Lung (tissue), 12 donors: Measurements from ENCODE around the gene AZI2. TPM values are rescaled to one million over a fixed set of nuclear protein-coding genes. Genes with fewer than 3 reads are reported as not detected.

Experiments used
- ATAC-seq: fragments of 200-7000 bp; cut with Tn5 transposase; one replicate; pipeline ENCODE4 v1.9.1; 2020; ENCODE audit warnings: moderate number of reproducible peaks; ENCODE audit not compliant: insufficient read depth, low FRiP score
- DNase-seq, 3 donors: peaks; one replicate each; pipeline ENCODE4 v3.0.0-alpha.2; 2013 to 2017
- H3K27ac ChIP-seq, 2 donors: one replicate each; pipeline ENCODE4 v1.5.1; 2013; ENCODE audit warnings: mild to moderate bottlenecking in 2 of 2, moderate library complexity in 2 of 2, control low read depth in 1 of 2, inconsistent platforms in 1 of 2, low read depth in 1 of 2, low read length in 1 of 2
- H3K27me3 ChIP-seq, 3 donors: one replicate each; pipeline ENCODE4 v1.5.1; 2013; ENCODE audit warnings: low read length in 2 of 3; ENCODE audit not compliant: control insufficient read depth in 3 of 3, insufficient read depth in 3 of 3
- H3K36me3 ChIP-seq, 4 donors: one replicate each; pipeline ENCODE4 v1.5.1; 2013; ENCODE audit warnings: low read length in 4 of 4, mild to moderate bottlenecking in 1 of 4, moderate library complexity in 1 of 4; ENCODE audit not compliant: control insufficient read depth in 4 of 4, insufficient read depth in 4 of 4
- H3K4me1 ChIP-seq, 5 donors: one replicate each; pipeline ENCODE4 v1.5.1; 2013; ENCODE audit warnings: low read length in 5 of 5, mild to moderate bottlenecking in 2 of 5, moderate library complexity in 1 of 5; ENCODE audit not compliant: control insufficient read depth in 5 of 5, insufficient read depth in 5 of 5
- H3K4me3 ChIP-seq: one replicate; pipeline ENCODE4 v1.5.1; 2013; ENCODE audit warnings: mild to moderate bottlenecking, control low read depth, moderate library complexity
- H3K9ac ChIP-seq, 2 donors: one replicate each; pipeline ENCODE4 v1.5.1; 2013; ENCODE audit warnings: low read length in 2 of 2, control low read depth in 1 of 2; ENCODE audit not compliant: insufficient read depth in 1 of 2
- H3K9me3 ChIP-seq, 4 donors: one replicate each; pipeline ENCODE4 v1.5.1; 2013; ENCODE audit warnings: low read length in 3 of 4, mild to moderate bottlenecking in 1 of 4, moderate library complexity in 1 of 4; ENCODE audit not compliant: control insufficient read depth in 4 of 4, insufficient read depth in 3 of 4
- WGBS, 2 donors: extraction: QIAGEN DNeasy Blood & Tissue Kit; methylation state at CpG; one replicate each; pipeline ENCODE4 v1.1.7; 2013; 5-methylcytosine and 5-hydroxymethylcytosine counted together
- polyA plus RNA-seq, 2 donors: library from polyadenylated mRNA; stranded (reverse); fragments of 200-250 nt; gene quantifications; one replicate each; pipeline ENCODE4 v1.2.1, GENCODE V29; 2013
- total RNA-seq, 2 donors: library from RNA; depleted of rRNA in 1 of 2; stranded (reverse); fragments of >200 nt in 1 of 2; gene quantifications; one replicate each; pipeline ENCODE4 v1.2.1, GENCODE V29; 2014 to 2021
- TF ChIP-seq, protein P1 (sequence below): IDR thresholded peaks from 2 replicates; pipeline ENCODE4 v1.5.1; 2012; ENCODE audit warnings: mild to moderate bottlenecking; ENCODE audit errors: control extremely low read depth, extremely low read depth
- donor health status: control.
- donor health status: control.
- donor health status: Bipolar disorder and iron deficiency.
- donor health status: healthy.
- donor health status: DM: yes; HTN: yes; CAD: no.

Gene AZI2
- total and polyA plus RNA-seq, 4 donors: 32.5 to 132 (median 65.3) TPM

DNA sequence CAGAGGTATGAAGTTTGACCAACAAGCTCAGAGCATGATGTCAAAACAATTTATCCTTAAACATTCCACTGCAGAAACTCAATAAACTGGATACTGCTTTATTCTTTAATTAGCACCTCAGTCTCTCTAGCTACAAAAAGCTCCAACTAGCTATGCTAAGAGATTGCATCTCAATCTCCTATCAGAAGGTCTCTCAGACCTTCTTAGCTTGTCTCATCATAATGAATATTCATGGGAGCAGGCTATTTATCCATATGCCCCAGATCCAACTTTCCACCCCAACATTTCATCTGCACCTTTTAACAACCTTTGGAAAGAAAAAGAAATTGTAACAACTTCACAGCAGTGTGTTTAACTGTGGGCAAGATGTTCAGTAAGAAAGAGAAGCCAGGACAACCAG lies 11.4 kb downstream of the AZI2 start:
- Histone ChIP-seq H3K36me3 (peaks cover 2 to 28% (median 17%) of the 10 kb centered on the region in 4 donors), H3K4me3 (no peak overlapping the region), H3K27me3 (no peaks in the 10 kb centered on the region), H3K4me1 (peaks cover 0 to 4% (median 0%) of the 10 kb centered on the region in 5 donors), H3K27ac (no peak overlapping the region), H3K9me3 (no peaks in the 10 kb centered on the region), H3K9ac (no peak overlapping the region)
- no peak for ATAC-seq
- TF ChIP-seq, protein P1, sequence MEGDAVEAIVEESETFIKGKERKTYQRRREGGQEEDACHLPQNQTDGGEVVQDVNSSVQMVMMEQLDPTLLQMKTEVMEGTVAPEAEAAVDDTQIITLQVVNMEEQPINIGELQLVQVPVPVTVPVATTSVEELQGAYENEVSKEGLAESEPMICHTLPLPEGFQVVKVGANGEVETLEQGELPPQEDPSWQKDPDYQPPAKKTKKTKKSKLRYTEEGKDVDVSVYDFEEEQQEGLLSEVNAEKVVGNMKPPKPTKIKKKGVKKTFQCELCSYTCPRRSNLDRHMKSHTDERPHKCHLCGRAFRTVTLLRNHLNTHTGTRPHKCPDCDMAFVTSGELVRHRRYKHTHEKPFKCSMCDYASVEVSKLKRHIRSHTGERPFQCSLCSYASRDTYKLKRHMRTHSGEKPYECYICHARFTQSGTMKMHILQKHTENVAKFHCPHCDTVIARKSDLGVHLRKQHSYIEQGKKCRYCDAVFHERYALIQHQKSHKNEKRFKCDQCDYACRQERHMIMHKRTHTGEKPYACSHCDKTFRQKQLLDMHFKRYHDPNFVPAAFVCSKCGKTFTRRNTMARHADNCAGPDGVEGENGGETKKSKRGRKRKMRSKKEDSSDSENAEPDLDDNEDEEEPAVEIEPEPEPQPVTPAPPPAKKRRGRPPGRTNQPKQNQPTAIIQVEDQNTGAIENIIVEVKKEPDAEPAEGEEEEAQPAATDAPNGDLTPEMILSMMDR: no peak
- no peak for DNase-seq

DNA sequence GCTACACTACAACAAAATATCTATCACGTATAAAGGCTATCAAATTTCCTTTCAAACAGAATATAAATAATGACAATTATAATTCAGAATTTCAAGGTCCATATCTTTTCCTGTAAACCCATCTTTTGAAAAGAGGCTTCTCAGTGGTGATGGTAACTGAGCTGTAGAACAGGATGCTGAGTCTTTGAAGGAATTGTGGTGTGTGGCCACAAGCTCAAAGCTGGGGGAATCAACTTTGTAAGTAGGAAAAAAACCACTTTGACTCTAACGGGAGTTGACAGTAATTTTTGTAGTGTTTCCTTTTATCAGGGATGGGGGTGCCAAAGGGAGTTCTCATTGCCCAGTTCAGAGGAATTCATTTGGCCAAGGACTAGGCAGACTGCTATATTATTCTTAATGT lies 13.4 kb downstream of the AZI2 start:
- Histone ChIP-seq H3K4me3 (no peak overlapping the region), H3K4me1 (no peaks in the 10 kb centered on the region), H3K9ac (no peak overlapping the region), H3K27ac (no peak overlapping the region), H3K27me3 (no peaks in the 10 kb centered on the region), H3K36me3 (peaks cover 2 to 35% (median 17%) of the 10 kb centered on the region in 4 donors), H3K9me3 (no peaks in the 10 kb centered on the region)
- WGBS, 2 donors: 69 to 80% methylated on average over 2 of the region's 2 CpGs
- TF ChIP-seq, protein P1: no peak
- no peak for DNase-seq
- no peak for ATAC-seq

DNA sequence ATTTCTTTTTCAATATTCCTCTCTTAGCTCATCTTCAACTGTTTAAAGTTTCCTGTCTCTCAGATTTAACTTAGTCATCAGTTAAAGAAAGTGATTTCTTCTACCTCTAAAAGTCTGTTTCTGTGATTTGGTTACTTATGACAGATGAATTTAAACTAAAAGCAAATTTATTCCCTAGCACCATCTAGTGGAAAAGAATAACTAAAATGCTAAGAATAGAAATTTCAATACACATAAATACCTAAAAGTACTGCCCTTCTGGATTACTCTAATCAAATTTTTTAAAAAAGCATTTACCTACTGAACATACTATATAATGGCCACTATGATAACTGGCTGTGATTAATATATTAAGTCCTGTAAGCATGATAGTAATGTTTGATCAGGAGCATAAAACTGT lies 14.1 kb downstream of the AZI2 start:
- H3K9ac ChIP-seq: no peak overlapping the region
- H3K27ac ChIP-seq: no peak overlapping the region
- DNase-seq (peak in 1 of 3 donors; percentile 20), ATAC-seq (no peak)
- no peak overlapping the region for H3K4me3 ChIP-seq
- TF ChIP-seq, protein P1: no peak
- H3K4me1 ChIP-seq: no peaks in the 10 kb centered on the region
- H3K9me3 ChIP-seq: no peaks in the 10 kb centered on the region
- peaks cover 2 to 35% (median 17%) of the 10 kb centered on the region in 4 donors for H3K36me3 ChIP-seq
- H3K27me3 ChIP-seq: no peaks in the 10 kb centered on the region
